ENCODE measurements around the gene TRABD2B.

TRABD2B gene

DNA sequence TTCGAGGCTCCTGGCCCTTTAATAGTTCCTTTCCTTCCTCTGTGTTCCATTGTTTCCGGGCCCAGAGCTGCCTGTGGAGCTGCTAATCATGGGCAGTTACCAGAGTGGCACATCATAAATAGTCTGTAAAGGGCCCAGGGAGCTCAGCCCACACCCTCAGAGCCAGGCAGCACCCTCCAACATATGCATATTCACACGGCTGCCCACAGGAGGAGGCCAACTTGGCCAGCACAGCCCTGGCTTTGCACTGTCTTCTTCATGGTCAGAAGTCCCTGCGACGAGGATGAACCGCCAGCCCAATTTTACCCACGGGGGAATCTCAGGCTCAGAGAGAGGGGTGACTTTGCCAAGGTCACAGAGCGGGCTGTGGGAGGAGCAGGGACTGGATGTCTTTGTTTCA, 172.5 kb downstream of the TRABD2B start:
- DNase-seq (ENCODE audit: low read depth): no peak

DNA sequence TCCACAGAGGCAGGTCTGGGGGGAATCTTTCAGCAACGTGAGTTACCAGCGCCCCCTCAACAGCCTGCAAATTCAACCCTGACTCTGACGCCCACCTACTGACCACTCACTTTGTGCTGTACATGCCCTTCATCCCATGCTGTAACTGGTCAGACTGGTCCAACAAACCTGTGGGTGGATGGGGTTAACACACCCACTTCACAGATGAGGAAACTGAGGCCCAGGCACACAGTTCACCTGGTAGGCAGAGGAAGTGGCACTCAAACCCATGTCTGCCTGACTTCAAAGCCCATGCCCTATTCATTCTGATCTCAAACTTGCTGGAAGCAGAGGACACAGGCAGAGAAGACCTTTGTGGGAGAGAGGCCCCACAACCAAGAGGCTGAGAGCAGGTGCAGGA, 172.9 kb downstream of the TRABD2B start:
- no peak for DNase-seq (ENCODE audit: low read depth)

- DNase-seq (ENCODE audit: low read depth): no peak
Measured at GRCh38 chr1:47823040-47823808, 174.0 kb downstream of the TRABD2B start.

DNA sequence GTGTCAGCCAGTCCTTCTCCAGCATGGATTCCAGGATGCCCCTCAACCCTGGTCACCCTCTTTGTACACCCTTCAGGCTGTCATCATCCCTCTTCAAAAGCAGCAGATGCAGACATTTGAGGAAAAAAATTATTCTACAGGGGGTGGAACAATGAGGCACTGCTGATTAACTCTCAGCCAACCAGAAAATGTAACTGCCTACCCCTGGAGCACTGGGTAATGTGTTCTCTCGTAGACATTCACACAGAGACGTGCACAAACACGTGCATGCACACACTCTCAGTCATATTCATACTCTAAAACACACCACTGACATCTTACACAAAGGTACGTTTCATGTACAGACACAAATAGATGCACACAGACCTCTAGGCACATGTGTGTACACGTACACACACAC, 175.4 kb downstream of the TRABD2B start:
- DNase-seq (ENCODE audit: low read depth): no peak

GRCh38 chr1:47819574-47819888, 177.7 kb downstream of the TRABD2B start:
- no peak for DNase-seq (ENCODE audit: low read depth)

DNA sequence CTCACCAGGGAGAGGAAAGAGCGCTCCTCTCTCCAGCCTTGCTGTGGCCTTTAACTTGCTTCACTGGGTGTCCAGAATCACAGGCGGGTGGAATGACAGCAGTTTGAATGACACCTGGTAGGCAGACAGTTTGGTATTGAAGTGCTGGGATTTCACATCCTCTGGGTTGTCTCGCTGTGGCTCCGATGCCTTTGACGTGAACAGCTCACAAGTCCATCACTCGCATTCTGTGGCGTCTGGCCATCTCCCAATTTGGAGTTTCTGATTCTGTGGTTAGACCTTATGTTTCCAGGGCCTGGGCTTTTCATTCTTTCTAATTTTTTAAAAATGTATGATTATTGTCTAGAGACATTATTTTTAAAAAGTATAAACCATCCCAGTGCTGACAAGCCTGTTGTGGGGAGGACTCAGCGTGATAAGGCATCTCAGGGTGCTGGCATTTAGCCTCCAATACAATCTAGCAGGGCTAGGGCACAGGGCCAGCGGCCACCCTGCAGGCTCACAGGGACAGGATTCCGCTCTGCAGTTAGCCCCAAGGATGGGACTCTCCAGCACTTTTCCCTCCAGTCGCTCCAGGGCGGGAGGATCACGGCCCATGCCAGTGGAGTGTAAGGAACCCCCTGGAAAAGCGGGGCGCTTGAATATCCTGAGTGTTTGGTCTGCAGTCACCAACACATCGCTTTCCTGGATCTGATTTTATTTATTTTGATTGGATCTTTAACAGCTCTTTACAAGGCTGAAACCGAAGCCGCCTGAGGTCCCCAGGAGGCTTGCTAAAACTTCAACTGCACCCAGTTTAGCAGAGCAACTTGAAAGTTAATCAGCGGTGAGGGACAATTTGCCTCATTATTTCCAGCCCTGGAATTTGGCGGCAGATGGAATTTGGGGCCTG, 178.3 kb downstream of the TRABD2B start:
- no peak for DNase-seq (ENCODE audit: low read depth)

DNA sequence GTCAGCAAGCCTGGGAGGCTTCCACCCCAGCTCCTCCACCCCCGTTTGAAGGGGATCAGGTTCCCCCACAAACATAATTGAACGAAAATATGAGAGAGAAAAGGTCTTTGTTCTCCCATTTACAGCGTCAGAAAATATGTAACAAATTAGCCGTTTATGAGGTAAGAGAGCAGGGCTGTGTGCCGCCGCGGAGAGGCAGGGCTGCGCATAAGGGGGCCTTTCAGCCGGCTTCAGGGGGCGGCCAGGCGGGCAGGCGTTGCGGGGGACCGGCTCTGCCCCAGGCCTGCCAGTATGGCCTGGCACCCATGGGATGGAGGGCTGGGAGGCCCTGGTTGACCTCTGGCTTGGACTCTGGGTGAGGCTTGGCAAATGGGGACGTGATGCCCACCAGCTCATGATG, 179.3 kb downstream of the TRABD2B start:
- DNase-seq (ENCODE audit: low read depth): no peak

DNA sequence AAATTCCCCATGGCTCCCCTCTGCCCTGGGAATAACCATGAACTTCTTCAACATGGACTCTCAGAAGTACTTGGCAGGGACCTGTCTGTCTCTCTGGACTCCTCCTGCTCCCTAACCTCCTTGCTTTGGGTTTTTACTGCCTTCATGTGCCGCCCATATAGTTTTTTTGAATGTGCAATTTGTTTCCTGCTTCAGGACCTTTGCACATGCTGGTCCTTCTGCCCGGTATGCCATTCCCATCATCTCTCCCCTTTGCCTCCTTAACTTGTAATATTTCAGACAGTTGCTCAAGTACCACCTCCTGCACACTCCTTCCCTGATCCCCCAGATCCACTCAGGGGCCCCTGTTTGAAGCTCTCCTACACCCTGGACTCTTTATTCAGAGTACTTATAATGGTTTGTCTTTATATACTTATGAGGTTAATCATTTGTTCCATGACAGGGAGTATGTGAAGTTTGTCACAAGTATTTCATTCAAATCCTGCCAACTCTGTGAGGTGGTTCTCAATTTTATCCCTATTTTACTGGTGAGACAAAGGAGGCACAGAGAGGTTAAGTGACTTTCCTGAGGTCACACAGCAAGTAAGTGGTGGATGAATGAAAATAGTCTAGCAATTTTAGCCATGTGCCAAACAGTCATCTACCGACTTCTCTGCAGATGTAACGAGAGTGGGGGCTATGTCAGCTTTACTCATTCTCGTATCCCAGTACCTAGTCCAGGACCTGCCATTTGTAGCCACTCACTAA, 180.7 kb downstream of the TRABD2B start:
- DNase-seq (ENCODE audit: low read depth): no peak

DNA sequence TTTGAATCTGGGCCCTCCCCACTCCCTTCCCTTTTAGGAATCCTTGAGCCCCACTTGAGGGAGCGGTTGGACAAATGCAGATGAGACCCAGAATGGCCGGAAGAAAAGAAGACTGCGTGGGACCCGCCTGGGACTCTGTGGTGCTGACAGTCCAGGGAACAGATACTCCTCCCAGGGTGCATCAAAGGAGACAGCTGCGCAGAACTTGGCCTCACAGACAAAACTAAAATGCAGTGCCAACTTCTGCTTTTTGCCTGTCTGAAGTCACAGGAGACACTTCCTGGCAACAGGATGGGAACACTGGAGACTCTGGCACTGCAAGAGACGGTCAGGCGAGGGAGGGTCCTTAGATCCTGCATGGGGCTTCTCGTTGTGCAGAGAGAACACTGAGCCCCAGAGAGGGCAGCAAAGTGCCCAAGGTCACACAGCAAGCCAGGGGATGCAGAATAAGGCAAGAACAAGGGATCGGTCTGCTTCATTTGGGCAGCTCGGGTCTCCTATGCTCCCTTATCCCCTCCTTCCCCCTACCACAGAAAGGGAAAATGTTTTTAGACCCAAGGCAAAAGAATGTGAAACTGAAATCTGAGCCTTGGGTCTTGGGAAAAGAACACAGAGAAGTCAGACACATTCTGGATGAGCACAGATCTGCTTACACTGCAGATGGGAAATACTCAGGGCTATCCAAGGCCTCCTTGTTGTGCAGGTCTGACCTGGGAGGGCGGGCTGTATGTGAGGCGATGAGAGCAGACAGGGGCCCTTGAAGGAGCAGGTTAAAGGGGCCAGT, 182.4 kb downstream of the TRABD2B start:
- no peak for DNase-seq (ENCODE audit: low read depth)

GRCh38 chr1:47813970-47814369, 183.2 kb downstream of the TRABD2B start:
- no peak for DNase-seq (ENCODE audit: low read depth)

DNA sequence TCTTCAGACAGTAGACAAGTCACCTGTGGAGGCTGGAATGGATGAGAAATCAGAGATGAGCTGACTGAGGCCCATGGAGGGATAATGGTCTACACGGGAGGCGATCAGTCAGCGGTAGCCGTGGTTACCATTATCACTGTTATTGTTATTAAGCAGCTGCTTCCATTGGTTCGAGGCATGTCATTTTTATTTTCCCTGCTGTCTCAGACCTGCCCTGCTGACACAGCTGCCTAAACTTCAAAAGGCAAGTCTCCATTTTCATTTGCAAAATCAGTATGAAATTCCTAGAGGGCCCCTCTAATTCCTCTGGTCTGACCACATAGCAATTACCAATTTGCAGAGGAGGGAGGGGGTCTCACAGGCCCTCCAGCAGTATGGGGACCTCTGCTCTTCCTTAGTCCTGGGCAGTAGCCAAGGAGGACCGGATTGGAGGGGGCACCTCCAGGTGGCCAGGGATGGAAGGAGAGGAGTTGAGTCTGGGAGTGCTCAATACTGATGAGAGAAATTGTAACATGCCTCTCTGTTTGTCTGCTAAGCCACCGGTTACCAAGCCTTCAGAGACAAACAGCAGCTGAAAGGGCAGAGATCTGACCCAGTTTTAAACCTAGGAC, 184.2 kb downstream of the TRABD2B start:
- DNase-seq (ENCODE audit: low read depth): no peak

DNA sequence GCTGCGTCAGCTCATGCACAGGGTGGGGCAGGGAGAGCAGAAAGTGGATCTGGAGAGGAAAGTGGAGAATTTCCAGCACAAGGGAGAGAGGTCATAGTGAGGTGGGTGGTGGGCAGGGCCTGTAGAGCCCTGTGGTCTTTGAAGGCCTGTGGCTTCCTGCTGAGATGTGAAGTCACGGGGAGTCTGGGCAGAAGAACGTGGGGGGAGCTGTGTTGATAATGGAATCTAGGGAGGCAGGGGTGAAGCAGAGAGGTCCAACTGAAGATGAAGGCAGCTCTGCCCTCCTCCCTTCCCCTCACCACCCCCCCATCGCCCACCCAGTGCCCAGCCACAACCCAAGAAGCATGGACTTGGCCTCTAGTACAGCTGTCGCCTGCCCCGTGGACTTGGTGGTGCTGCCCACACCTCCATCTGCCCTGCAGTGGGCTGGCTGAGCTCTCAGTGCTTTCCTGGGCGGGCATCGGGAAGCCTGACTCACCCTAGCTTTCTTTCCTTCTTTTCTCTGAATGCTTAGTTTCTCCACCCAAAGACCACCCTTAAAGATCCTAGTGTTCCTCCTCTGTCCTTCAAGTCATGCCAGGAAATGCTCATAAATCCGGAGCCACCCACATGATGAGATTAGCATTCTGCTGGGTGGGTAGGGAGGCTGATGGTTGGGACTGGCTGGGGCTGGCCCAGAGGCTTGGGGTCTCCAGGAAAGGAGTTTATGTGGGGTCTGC, 186.1 kb downstream of the TRABD2B start:
- DNase-seq (ENCODE audit: low read depth): no peak

DNA sequence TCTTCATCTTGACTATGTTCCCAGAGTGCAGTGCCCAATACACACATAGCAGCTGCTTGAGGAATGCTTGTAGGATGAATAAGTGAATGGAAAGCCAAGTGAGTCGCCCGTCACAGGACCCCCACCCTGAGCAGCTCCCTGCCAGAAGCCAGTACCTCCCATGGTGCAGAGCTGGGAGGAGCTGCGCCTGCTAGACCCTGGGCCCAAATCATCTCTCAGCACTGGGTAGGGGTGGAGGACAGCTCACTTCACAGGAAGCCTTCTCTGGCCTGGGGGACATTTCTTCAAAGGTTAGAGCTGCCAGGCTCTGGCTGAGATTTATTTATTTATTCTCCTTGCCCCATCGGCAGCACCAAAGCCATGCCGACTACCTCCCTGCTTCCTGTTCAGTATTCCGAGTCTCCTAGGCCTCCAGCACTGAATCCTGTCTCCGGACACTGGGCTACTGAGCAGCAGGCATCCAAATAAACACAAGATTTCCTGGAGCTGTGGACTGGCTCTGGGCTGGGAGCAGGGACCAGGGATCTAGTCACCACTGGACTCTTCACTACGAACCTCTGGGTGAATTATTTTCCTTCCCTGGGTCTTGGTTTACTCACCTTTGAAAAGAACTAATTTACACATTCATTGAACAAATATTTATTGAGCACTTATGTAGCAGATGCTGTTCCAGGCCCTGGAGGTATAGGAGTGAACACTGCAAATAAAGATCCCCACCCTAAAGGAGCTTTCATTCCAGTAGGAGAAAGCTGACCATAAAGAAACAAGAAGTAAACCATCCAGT, 187.7 kb downstream of the TRABD2B start:
- no peak for DNase-seq (ENCODE audit: low read depth)

DNA sequence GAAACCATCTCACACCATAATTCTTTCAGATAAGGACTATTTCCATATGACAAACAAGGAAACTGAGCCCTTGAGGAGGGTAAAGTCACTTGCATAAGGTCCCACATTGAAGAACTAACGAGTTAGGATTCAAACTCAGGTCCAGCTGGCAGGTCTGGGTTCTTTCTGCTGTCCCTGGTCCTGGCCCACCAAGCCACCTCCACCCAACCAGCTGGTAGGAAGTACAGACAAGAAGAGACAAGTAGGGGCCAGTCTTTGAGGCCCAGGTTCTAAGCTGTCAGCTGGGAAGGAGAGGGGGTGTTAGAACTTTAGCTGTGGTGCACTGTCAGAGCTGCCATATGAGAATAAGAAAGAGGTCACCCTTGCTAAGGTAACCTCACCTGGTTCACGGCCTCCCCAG, 188.6 kb downstream of the TRABD2B start:
- no peak for DNase-seq (ENCODE audit: low read depth)

DNA sequence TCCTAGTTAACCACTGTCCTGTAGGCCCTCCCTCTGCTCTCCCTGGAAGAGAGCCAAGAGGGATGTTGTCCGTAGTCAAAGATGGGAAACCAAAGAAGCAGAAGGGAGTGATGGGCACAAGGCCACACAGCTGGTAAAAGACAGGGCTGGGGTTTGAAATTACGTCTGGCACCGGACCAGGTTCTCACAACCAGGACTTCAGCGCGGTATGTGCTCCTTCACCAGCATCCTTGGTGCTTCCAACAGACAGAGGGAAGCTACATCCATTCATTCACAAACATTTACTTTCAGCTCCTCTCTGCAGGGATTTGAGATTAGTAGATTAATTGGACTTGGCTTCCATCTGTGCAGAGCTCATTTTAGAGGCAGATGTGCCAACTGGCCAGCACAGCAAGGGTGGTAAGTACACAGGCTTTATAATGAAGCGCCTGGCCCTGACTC, 191.2 kb downstream of the TRABD2B start:
- no peak for DNase-seq (ENCODE audit: low read depth)

- DNase-seq (ENCODE audit: low read depth): no peak
Measured at GRCh38 chr1:47805018-47805417, 192.2 kb downstream of the TRABD2B start.

DNA sequence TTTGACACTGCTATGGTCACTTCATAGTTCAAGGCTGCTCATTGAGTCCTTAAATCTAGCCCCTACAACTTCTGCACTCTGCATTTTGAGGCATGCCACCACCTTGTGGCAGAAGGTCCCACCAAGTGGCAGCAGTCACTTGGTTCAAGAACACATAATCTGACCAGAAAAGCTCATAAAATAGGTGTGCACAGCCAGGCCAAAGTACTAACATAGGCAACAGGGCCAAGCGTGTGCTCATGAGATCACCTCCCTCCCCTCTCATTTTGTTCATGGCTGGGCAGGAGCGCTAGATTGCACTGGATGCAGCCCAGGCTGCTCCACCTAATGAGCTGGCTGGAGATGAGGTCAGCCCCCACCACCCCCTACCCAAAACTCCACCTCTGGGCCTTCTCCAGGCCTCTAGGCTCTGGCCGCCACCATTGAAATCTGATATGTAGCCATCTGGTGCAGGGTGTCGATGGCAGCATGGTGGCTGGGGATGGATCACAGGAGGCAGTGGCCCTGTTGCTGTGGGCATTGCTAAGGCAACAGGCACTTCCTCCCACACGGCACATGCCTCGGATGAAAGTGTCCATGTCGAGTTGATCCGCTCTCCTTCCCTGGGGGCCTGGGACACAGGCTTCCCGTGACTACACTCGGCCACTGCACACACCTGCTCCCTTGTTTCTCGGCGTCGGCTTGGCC, 193.2 kb downstream of the TRABD2B start:
- no peak for DNase-seq (ENCODE audit: low read depth)

- DNase-seq (ENCODE audit: low read depth): no peak
Measured at GRCh38 chr1:47797575-47797974, 199.6 kb downstream of the TRABD2B start.

GRCh38 chr1:47796626-47797025, 200.6 kb downstream of the TRABD2B start:
- DNase-seq (ENCODE audit: low read depth): no peak
